Measurements from ENCODE around the gene ZFY. TPM values are rescaled to one million over a fixed set of nuclear protein-coding genes. Genes with fewer than 3 reads are reported as not detected.

The ZFY gene
- total and polyA plus RNA-seq, 10 of the 15 experiments (the other 5 are each of a cell fraction or from before 2014, with no cell fraction given): not detected

DNA sequence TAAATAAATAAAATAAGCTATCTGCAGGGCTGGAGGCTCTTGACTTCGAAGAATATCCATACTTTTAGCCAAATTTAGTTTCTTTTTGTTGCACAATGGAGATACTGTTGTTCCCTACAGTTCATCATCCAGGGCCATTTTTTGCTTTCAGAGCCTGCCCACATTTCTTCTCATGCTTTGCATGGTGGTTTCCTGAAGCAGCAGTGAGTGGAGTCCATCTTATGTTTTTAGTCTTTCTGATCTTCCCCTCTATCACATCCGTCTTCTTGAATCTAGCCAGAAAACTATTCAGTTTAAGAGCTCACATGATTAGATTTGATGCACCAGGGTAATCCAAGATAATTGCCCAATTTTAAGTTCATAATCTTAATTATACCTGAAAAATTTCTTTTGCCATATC, 19.6 kb downstream of the ZFY start:
- intact Hi-C loops (cut with micrococcal nuclease; ENCODE audit: unreplicated experiment) (no loop called here), in situ Hi-C loops (cut with MboI) (no loop called here)
- no peak overlapping the region for H3K4me3 ChIP-seq
- H3K27me3 ChIP-seq (replicated peaks in 1 of 2; ENCODE audit: control insufficient read depth in 2 of 2, insufficient read depth in 2 of 2, low read length in 1 of 2): no peaks in the 10 kb centered on the region
- H3K9ac ChIP-seq (ENCODE audit: control insufficient read depth, insufficient read depth, low read length): no peak overlapping the region
- no peaks in the 10 kb centered on the region for H4K20me1 ChIP-seq (ENCODE audit: control insufficient read depth, insufficient read depth)
- CTCF ChIA-PET: no interaction called here
- BruUV-seq (replicated peaks): no TSS peak
- POLR2A ChIA-PET: no interaction called here
- H3K27ac ChIP-seq (ENCODE audit: control insufficient read depth, insufficient read depth): no peak overlapping the region
- WGBS (ENCODE audit: insufficient coverage, insufficient replicate concordance, low lambda C conversion rate, missing lambda C conversion rate): no CpG with 5 or more reads among the region's 2 CpGs
- no peaks in the 10 kb centered on the region for H3K4me1 ChIP-seq (ENCODE audit: control insufficient read depth, insufficient read depth, low read length)
- H3K4me2 ChIP-seq (ENCODE audit: control insufficient read depth, insufficient read depth): no peak overlapping the region
- SMC1A ChIA-PET (ENCODE audit: uncharacterized antibody, unreplicated experiment): no interaction called here
- no peaks in the 10 kb centered on the region for H3K9me3 ChIP-seq (replicated peaks; ENCODE audit: control insufficient read depth, insufficient read depth, low read length)
- H2AFZ ChIP-seq (ENCODE audit: control insufficient read depth, low read depth, low read length): no peak overlapping the region
- no peak for ATAC-seq
- RAD21 ChIA-PET (ENCODE audit: unreplicated experiment): no interaction called here
- DNase-seq (ENCODE audit: low read depth, low spot score): no peak
- no peak for FAIRE-seq
- no peaks in the 10 kb centered on the region for H3K36me3 ChIP-seq (ENCODE audit: control insufficient read depth in 2 of 2, insufficient read depth in 2 of 2, low read length in 1 of 2)
- H3K79me2 ChIP-seq (ENCODE audit: control insufficient read depth, insufficient read depth, low read length): no peaks in the 10 kb centered on the region
- TF ChIP-seq, protein P1, sequence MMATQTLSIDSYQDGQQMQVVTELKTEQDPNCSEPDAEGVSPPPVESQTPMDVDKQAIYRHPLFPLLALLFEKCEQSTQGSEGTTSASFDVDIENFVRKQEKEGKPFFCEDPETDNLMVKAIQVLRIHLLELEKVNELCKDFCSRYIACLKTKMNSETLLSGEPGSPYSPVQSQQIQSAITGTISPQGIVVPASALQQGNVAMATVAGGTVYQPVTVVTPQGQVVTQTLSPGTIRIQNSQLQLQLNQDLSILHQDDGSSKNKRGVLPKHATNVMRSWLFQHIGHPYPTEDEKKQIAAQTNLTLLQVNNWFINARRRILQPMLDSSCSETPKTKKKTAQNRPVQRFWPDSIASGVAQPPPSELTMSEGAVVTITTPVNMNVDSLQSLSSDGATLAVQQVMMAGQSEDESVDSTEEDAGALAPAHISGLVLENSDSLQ (IDR thresholded peaks at IDR 0.05): no peak
- TF ChIP-seq MYC (IDR thresholded peaks at IDR 0.05; ENCODE audit: insufficient read depth, insufficient read length, insufficient replicate concordance, low read length, severe bottlenecking) (no peak), IKZF1 (conservative IDR thresholded peaks at IDR 0.05) (no peak), PML (IDR thresholded peaks at IDR 0.05; ENCODE audit: low read length) (no peak), SP1 (IDR thresholded peaks at IDR 0.05; ENCODE audit: low read depth, low read length) (no peak), DPF2 (IDR thresholded peaks at IDR 0.05) (no peak)
- TF ChIP-seq, protein P2, sequence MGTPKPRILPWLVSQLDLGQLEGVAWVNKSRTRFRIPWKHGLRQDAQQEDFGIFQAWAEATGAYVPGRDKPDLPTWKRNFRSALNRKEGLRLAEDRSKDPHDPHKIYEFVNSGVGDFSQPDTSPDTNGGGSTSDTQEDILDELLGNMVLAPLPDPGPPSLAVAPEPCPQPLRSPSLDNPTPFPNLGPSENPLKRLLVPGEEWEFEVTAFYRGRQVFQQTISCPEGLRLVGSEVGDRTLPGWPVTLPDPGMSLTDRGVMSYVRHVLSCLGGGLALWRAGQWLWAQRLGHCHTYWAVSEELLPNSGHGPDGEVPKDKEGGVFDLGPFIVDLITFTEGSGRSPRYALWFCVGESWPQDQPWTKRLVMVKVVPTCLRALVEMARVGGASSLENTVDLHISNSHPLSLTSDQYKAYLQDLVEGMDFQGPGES (IDR thresholded peaks at IDR 0.05): no peak
- TF ChIP-seq, protein P3, sequence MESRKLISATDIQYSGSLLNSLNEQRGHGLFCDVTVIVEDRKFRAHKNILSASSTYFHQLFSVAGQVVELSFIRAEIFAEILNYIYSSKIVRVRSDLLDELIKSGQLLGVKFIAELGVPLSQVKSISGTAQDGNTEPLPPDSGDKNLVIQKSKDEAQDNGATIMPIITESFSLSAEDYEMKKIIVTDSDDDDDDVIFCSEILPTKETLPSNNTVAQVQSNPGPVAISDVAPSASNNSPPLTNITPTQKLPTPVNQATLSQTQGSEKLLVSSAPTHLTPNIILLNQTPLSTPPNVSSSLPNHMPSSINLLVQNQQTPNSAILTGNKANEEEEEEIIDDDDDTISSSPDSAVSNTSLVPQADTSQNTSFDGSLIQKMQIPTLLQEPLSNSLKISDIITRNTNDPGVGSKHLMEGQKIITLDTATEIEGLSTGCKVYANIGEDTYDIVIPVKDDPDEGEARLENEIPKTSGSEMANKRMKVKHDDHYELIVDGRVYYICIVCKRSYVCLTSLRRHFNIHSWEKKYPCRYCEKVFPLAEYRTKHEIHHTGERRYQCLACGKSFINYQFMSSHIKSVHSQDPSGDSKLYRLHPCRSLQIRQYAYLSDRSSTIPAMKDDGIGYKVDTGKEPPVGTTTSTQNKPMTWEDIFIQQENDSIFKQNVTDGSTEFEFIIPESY (IDR thresholded peaks at IDR 0.05): no peak
- TF ChIP-seq, protein P4, sequence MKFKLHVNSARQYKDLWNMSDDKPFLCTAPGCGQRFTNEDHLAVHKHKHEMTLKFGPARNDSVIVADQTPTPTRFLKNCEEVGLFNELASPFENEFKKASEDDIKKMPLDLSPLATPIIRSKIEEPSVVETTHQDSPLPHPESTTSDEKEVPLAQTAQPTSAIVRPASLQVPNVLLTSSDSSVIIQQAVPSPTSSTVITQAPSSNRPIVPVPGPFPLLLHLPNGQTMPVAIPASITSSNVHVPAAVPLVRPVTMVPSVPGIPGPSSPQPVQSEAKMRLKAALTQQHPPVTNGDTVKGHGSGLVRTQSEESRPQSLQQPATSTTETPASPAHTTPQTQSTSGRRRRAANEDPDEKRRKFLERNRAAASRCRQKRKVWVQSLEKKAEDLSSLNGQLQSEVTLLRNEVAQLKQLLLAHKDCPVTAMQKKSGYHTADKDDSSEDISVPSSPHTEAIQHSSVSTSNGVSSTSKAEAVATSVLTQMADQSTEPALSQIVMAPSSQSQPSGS (IDR thresholded peaks at IDR 0.05; ENCODE audit: low read length): no peak
